ENCODE results near the gene HBQ1. TPM values are rescaled to one million over a fixed set of nuclear protein-coding genes. Genes with fewer than 3 reads are reported as not detected.
"Not testable (repeated sequence)": the region's sequence is repeated elsewhere in the genome, so short reads cannot be mapped to it uniquely, and the experiment has no call there.

The HBQ1 gene
- total RNA-seq, 1 donor = not detected

- no peak for DNase-seq (ENCODE audit: low read depth)
These were observed 27.8 kb upstream of the HBQ1 start, which contains the start of gene HBZ for GRCh38 chr16:152141-153128. Gene HBZ (plus strand): TSS chr16:152644. CDS start chr16:152910, 266 bp downstream.

GRCh38 chr16:153129-153521 lies 27.1 kb upstream of the HBQ1 start:
- not testable (repeated sequence) for DNase-seq (ENCODE audit: low read depth)

More at GRCh38 chr16:152141-153128, 27.8 kb upstream of the HBQ1 start, which contains the start of gene HBZ:
- no peak for TF ChIP-seq CTCF (IDR thresholded peaks at IDR 0.05; ENCODE audit: insufficient read depth, low read depth, low read length)
- no peak within 1 kb of the TSS for H3K4me3 ChIP-seq (ENCODE audit: low read depth, low read length)

GRCh38 chr16:153550-154216 lies 26.6 kb upstream of the HBQ1 start:
- not testable (repeated sequence) for H3K4me3 ChIP-seq (ENCODE audit: low read depth, low read length); DNase-seq (ENCODE audit: low read depth)

More at GRCh38 chr16:153129-153521, 27.1 kb upstream of the HBQ1 start:
- not testable (repeated sequence) for H3K4me3 ChIP-seq (ENCODE audit: low read depth, low read length)

GRCh38 chr16:154217-155030 lies 25.8 kb upstream of the HBQ1 start:
- peak; percentile 50 for DNase-seq (ENCODE audit: low read depth)
- TF ChIP-seq CTCF (IDR thresholded peaks at IDR 0.05; ENCODE audit: insufficient read depth, low read depth, low read length) = no peak
- H3K4me3 ChIP-seq (ENCODE audit: low read depth, low read length) = peak overlapping the region; percentile 70

GRCh38 chr16:155031-155398 lies 25.2 kb upstream of the HBQ1 start:
- H3K4me3 ChIP-seq (ENCODE audit: low read depth, low read length) = peak overlapping the region; percentile 70
- no peak for DNase-seq (ENCODE audit: low read depth)
- TF ChIP-seq CTCF (IDR thresholded peaks at IDR 0.05; ENCODE audit: insufficient read depth, low read depth, low read length) = no peak

GRCh38 chr16:159136-159849 lies 21.0 kb upstream of the HBQ1 start:
- TF ChIP-seq CTCF (IDR thresholded peaks at IDR 0.05; ENCODE audit: insufficient read depth, low read depth, low read length) = no peak
- H3K4me3 ChIP-seq (ENCODE audit: low read depth, low read length) = no peak overlapping the region
- no peak for DNase-seq (ENCODE audit: low read depth)

- H3K4me3 ChIP-seq (ENCODE audit: low read depth, low read length); DNase-seq (ENCODE audit: low read depth): not testable (repeated sequence)
These were observed 20.0 kb upstream of the HBQ1 start for GRCh38 chr16:160242-160641.
